Calu3 (cell line): ENCODE measurements around the gene CERS3. TPM values are rescaled to one million over a fixed set of nuclear protein-coding genes. Genes with fewer than 3 reads are reported as not detected.

ENCODE experiments used
- BruUV-seq: library from RNA; stranded (reverse); fragments of 400-500 nt; replicated peaks from 2 replicates; lab custom pipeline; 2021; lab: Mats Ljungman, UMichigan
- CTCF ChIA-PET: fragments of 300-600 bp; sonication (Branson Sonifier 250); formaldehyde crosslinking; loops from one replicate; lab custom pipeline; 2022; ENCODE audit warnings: antibody characterized with exemption; lab: Charles Lee
- DNase-seq: peaks from one replicate; pipeline ENCODE4 v3.0.0; 2022
- H3K27ac Mint-ChIP-seq: one replicate; pipeline ENCODE4 v1.8.0; 2022; ENCODE audit warnings: mixed read lengths; ENCODE audit not compliant: unreplicated experiment
- H3K27me3 Mint-ChIP-seq: one replicate; pipeline ENCODE4 v1.8.0; 2022; ENCODE audit warnings: mixed read lengths; ENCODE audit not compliant: unreplicated experiment
- H3K36me3 Mint-ChIP-seq: one replicate; pipeline ENCODE4 v1.8.0; 2022; ENCODE audit warnings: mild to moderate bottlenecking, moderate library complexity, mixed read lengths; ENCODE audit not compliant: insufficient read depth, unreplicated experiment
- H3K4me1 Mint-ChIP-seq: one replicate; pipeline ENCODE4 v1.8.0; 2022; ENCODE audit warnings: mild to moderate bottlenecking, low read depth, mixed read lengths; ENCODE audit not compliant: unreplicated experiment
- H3K4me3 Mint-ChIP-seq: one replicate; pipeline ENCODE4 v1.8.0; 2022; ENCODE audit warnings: mild to moderate bottlenecking, low read depth, moderate library complexity, mixed read lengths; ENCODE audit not compliant: unreplicated experiment
- H3K9me3 Mint-ChIP-seq: one replicate; pipeline ENCODE4 v1.8.0; 2022; ENCODE audit warnings: low read depth, mixed read lengths; ENCODE audit not compliant: unreplicated experiment
- intact Hi-C: fragments of 100-400 bp; cut with micrococcal nuclease; formaldehyde crosslinking; loops from one replicate; pipeline ENCODE4 v1.10.0; 2022; ENCODE audit not compliant: unreplicated experiment
- total RNA-seq: library from RNA; stranded (reverse); gene quantifications from 2 replicates; pipeline ENCODE4 v1.2.3, GENCODE V29; 2022
- TF ChIP-seq, protein P1 (sequence below): fragments of 200-600 bp; IDR thresholded peaks from one replicate; pipeline ENCODE4 v1.8.0; 2022; ENCODE audit warnings: antibody characterized with exemption; ENCODE audit not compliant: unreplicated experiment

The CERS3 gene
- total RNA-seq, 1 experiment from 2014 or later, result 0.61 TPM

DNA sequence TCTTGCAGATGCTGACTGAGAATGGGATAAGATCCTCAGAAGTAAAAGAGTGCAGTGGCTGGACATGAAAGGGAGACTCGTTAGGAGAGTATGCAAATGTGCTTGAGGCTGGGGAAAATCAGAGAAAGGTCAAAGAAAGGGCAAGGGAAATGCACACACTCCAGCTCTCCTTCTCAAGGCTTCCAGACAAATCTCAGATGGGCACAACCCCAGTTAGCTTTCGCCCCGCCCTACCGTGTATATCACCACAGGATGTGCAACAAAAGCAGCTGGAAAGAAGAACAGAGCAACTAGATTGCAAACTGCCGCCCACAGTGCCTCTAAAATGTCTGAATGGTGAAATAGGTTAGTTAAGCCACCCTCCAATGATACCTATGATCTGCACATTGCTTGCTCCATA, 63.9 kb downstream of the CERS3 start:
- CTCF ChIA-PET, result interaction anchor here (0.6 kb wide), 1 partner anchor 253 kb away, joined by 8 read pairs; no protein-coding TSS in a partner anchor
- H3K4me3 Mint-ChIP-seq, result no peak overlapping the region
- intact Hi-C loops, result no loop called here
- no peak for DNase-seq
- no TSS peak for BruUV-seq
- no peaks in the 10 kb centered on the region for H3K36me3 Mint-ChIP-seq
- TF ChIP-seq, protein P1, sequence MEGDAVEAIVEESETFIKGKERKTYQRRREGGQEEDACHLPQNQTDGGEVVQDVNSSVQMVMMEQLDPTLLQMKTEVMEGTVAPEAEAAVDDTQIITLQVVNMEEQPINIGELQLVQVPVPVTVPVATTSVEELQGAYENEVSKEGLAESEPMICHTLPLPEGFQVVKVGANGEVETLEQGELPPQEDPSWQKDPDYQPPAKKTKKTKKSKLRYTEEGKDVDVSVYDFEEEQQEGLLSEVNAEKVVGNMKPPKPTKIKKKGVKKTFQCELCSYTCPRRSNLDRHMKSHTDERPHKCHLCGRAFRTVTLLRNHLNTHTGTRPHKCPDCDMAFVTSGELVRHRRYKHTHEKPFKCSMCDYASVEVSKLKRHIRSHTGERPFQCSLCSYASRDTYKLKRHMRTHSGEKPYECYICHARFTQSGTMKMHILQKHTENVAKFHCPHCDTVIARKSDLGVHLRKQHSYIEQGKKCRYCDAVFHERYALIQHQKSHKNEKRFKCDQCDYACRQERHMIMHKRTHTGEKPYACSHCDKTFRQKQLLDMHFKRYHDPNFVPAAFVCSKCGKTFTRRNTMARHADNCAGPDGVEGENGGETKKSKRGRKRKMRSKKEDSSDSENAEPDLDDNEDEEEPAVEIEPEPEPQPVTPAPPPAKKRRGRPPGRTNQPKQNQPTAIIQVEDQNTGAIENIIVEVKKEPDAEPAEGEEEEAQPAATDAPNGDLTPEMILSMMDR, result no peak
- peaks cover 14% of the 10 kb centered on the region for H3K27me3 Mint-ChIP-seq
- H3K9me3 Mint-ChIP-seq, result no peaks in the 10 kb centered on the region
- no peak overlapping the region for H3K27ac Mint-ChIP-seq
- peaks cover 9% of the 10 kb centered on the region for H3K4me1 Mint-ChIP-seq

- H3K4me1 Mint-ChIP-seq, result peaks cover 9% of the 10 kb centered on the region
- H3K9me3 Mint-ChIP-seq, result no peaks in the 10 kb centered on the region
- peaks cover 8% of the 10 kb centered on the region for H3K27me3 Mint-ChIP-seq
- H3K4me3 Mint-ChIP-seq, result no peak overlapping the region
- H3K36me3 Mint-ChIP-seq, result no peaks in the 10 kb centered on the region
- intact Hi-C loops, result no loop called here
- H3K27ac Mint-ChIP-seq, result no peak overlapping the region
- DNase-seq, result no peak
- TF ChIP-seq, protein P1, result no peak
- CTCF ChIA-PET, result interaction anchor here (0.6 to 1.3 kb wide), 2 partner anchors 10 to 253 kb away, joined by 3 to 8 read pairs; no protein-coding TSS in a partner anchor
- BruUV-seq, result no TSS peak
These were observed 64.5 kb downstream of the CERS3 start for GRCh38 chr15:100464256-100464655.

GRCh38 chr15:100463515-100463914, 65.2 kb downstream of the CERS3 start:
- peaks cover under 1% of the 10 kb centered on the region for H3K27me3 Mint-ChIP-seq
- CTCF ChIA-PET, result interaction anchor here (0.6 to 1.3 kb wide), 2 partner anchors 11 to 33 kb away, joined by 3 read pairs; no protein-coding TSS in a partner anchor
- no peaks in the 10 kb centered on the region for H3K36me3 Mint-ChIP-seq
- no peak overlapping the region for H3K4me3 Mint-ChIP-seq
- intact Hi-C loops, result no loop called here
- TF ChIP-seq, protein P1, result no peak
- peaks cover 9% of the 10 kb centered on the region for H3K4me1 Mint-ChIP-seq
- no peak overlapping the region for H3K27ac Mint-ChIP-seq
- BruUV-seq, result no TSS peak
- H3K9me3 Mint-ChIP-seq, result no peaks in the 10 kb centered on the region
- peak; percentile 15 for DNase-seq

- CTCF ChIA-PET, result no interaction called here
- DNase-seq, result no peak
- H3K4me3 Mint-ChIP-seq, result no peak overlapping the region
- intact Hi-C loops, result no loop called here
- no peaks in the 10 kb centered on the region for H3K27me3 Mint-ChIP-seq
- no TSS peak for BruUV-seq
- H3K36me3 Mint-ChIP-seq, result no peaks in the 10 kb centered on the region
- H3K27ac Mint-ChIP-seq, result no peak overlapping the region
- no peaks in the 10 kb centered on the region for H3K9me3 Mint-ChIP-seq
- H3K4me1 Mint-ChIP-seq, result peaks cover 9% of the 10 kb centered on the region
- TF ChIP-seq, protein P1, result no peak
These were observed 67.7 kb downstream of the CERS3 start for GRCh38 chr15:100461049-100461448.
